Stimulated activated CD4-positive, alpha-beta T cell treated with anti-CD3 and anti-CD28 coated beads, Interleukin-4, amount 100 ng/mL, for 24 hours (primary cell): ENCODE measurements around the gene ZNF568.

Experiments used
- DNase-seq: peaks from one replicate; pipeline ENCODE4 v3.0.0-alpha.2; 2020

ZNF568 gene

DNA sequence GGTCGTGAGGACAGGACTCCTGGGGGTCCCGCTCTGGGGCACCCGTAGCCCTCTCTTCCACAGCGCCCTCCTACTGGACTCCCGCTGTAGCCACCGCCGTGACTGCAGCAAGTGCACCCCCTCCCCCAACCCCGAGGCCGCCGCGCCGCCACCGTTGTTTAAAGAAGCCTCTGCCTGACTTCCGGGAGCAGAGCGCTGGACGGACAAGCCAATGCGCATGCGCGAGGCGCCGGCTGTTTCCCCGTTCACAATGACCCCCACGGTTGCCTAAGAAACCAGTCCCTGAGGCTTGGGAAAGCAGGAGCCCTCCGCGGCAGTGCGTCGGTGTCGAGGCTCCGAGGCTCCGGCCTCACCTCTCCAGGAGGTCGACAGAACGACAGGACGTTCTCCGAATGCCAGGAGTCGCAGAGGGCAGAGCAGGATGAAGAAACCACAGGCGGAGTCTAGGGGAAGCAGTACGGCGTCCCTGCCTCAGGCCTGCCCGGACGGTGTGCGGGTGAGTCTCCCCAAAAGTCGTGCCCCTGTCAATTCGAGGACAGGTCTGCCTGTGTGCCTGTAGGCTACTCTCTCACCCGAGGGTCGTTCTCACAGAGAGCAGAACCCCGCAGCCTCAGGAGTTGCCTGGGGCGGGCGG, 91.6 kb downstream of the ZNF568 start:
- DNase-seq, result peak; percentile 36

DNA sequence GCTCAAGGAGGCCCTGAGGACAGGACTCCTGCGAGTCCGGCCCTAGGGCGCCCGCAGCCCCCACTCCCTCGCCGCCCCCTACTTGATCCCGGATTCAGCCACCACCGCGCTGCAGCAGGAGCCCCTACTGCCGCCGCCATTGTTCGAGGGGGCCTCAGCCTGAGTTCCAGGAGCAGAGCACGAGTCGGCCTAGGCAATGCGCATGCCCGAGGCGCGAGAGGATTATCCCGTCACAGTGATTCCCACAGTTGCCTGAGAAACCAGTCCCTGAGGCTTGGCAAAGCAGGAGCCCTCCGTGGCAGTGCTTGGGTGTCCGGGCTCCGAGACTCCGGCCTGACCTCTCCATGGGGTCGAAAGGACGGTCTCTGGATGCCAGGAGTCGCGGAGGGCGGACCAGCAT, 93.7 kb downstream of the ZNF568 start:
- no peak for DNase-seq

DNA sequence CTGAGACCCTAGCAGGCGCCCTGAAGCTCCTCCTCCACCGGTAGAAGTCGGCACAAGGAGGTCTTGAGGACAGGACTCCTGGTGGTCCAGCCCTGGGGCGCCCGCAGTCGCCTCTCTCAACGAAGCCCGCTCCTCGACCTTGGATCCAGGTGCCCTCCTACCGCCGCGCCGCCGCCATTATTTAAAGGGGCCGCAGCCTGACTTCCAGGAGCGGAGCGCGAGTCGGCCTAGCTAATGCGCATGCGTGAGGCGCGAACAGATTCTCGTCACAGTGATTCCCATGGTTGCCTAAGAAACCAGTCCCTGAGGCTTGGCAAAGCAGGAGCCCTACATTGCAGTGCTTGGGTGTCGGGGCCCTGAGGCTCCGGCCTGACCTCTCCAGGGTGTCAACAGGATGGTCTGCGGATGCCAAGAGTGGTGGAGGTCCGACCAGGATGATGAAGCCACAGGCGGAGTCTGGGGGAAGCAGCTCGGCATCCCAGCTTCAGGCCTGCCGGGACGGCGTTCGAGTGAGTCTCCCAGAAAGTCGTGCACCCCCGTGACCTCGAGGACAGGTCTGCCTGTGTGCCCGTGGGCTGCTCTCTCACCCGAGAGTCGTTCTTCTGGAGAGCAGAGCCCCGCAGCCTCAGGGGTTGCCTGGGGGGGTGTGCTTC, 96.1 kb downstream of the ZNF568 start:
- DNase-seq, result no peak

DNA sequence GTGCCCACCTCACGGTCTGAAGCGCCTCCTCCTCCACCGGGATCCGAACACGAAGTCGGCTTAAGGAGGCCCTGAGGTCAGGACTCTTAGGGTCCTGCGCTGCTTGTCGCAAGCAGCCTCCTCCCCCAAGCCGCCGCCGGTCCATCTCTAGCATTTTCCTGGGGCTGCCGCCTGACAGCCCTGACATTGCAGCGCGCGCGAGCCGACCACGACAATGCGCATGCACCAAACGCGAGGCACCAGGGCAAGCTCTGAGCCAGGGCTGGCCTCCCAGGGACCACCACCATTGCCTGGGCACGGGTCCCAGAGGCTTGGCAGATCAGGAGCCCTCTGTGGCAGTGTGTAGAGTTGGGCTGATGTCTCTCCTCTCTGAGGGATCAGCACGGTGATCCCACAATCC, 98.3 kb downstream of the ZNF568 start:
- DNase-seq, result no peak

DNA sequence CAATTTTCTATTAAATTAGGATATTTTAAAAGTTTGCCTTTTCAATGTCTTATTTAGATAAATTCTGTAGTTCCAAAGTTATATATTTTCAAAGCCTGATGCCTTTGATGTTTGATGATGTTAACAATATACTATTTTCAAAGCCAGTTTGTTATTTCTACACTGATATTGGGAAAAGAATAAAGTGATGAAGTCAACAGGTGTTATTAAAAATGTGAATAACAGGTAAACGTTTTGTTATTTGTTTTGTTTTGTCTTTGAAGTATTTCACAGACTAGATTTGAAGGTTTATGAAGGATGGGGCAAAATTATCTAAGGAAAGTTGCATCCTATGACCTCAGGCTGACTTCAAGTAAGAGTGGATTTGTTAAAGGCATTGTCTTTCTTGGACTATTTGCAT, 129.0 kb downstream of the ZNF568 start:
- DNase-seq, result no peak
